Right lobe of liver (tissue), 4 donors: ENCODE data around the gene RAB13.

Experiments used
- POLR2A ChIP-seq: fragments of 450-650 bp; IDR thresholded peaks from one replicate; pipeline ENCODE4 v1.6.1; 2017; ENCODE audit warnings: antibody characterized with exemption, mild to moderate bottlenecking
- TF ChIP-seq, protein P1 (sequence below), 4 donors: fragments of 200-600 bp in 3 of 4; fragments of 450-650 bp in 1 of 4; IDR thresholded peaks; one replicate each; pipeline versions ENCODE4 v1.5.1 to v1.8.0; 2016 to 2022; ENCODE audit warnings: antibody characterized with exemption in 4 of 4, mild to moderate bottlenecking in 2 of 4
- donor health status: DM: no; HTN: no; CAD: no.
- donor health status: DM: no; HTN: no; CAD: no.
- donor health status: DM: no; HTN: yes; CAD: no.

DNA sequence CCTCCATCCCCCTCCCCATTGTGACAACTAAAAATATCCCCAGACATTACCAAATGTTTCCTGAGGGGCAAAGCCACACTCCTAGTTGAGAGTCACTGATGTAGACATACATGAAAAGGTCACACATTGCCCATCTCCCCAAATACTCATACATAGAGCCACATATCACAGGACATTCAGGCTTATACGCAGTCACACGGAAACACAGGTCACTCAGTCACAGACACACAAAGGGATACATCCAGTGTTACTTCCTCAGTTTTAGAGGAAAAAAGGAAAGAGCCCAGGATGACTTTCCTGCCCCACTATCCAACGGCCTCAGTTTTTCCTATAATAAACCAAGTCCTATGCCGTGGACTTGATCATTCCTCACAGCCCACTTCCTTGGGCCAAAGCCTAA is 24.7 kb downstream of the RAB13 start:
- TF ChIP-seq, protein P1, sequence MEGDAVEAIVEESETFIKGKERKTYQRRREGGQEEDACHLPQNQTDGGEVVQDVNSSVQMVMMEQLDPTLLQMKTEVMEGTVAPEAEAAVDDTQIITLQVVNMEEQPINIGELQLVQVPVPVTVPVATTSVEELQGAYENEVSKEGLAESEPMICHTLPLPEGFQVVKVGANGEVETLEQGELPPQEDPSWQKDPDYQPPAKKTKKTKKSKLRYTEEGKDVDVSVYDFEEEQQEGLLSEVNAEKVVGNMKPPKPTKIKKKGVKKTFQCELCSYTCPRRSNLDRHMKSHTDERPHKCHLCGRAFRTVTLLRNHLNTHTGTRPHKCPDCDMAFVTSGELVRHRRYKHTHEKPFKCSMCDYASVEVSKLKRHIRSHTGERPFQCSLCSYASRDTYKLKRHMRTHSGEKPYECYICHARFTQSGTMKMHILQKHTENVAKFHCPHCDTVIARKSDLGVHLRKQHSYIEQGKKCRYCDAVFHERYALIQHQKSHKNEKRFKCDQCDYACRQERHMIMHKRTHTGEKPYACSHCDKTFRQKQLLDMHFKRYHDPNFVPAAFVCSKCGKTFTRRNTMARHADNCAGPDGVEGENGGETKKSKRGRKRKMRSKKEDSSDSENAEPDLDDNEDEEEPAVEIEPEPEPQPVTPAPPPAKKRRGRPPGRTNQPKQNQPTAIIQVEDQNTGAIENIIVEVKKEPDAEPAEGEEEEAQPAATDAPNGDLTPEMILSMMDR (IDR thresholded peaks at IDR 0.05): no peak
- no peak for TF ChIP-seq POLR2A
